ENCODE results near the gene ITPRIP.

DNA sequence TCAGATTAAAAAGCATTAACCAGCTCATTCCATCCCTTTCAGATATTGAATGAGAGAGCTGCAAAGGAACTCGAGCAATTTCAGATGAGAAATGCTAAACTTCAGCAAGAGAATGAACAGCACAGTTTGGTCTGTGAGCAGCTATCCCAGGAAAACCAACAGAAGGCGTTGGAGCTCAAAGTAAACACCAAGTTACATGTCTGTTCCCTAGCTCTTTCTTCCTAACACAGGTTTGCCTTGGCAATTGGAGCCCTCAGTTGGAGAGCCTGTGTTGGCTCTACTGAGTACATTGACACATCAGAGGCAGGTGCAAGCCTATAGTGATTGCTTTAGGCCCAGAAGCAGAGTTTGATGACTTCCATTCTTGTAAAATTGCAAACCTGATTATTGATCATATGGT lies 30.1 kb upstream of the ITPRIP start:
- TF ChIP-seq, protein P1, sequence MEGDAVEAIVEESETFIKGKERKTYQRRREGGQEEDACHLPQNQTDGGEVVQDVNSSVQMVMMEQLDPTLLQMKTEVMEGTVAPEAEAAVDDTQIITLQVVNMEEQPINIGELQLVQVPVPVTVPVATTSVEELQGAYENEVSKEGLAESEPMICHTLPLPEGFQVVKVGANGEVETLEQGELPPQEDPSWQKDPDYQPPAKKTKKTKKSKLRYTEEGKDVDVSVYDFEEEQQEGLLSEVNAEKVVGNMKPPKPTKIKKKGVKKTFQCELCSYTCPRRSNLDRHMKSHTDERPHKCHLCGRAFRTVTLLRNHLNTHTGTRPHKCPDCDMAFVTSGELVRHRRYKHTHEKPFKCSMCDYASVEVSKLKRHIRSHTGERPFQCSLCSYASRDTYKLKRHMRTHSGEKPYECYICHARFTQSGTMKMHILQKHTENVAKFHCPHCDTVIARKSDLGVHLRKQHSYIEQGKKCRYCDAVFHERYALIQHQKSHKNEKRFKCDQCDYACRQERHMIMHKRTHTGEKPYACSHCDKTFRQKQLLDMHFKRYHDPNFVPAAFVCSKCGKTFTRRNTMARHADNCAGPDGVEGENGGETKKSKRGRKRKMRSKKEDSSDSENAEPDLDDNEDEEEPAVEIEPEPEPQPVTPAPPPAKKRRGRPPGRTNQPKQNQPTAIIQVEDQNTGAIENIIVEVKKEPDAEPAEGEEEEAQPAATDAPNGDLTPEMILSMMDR (IDR thresholded peaks at IDR 0.05): no peak
- TF ChIP-seq POLR2A (IDR thresholded peaks at IDR 0.05) (no peak), POLR2AphosphoS5 (IDR thresholded peaks at IDR 0.05) (no peak), EP300 (IDR thresholded peaks at IDR 0.05; ENCODE audit: low read depth) (no peak)
